ENCODE data around the gene DRG2. TPM values are rescaled to one million over a fixed set of nuclear protein-coding genes. Genes with fewer than 3 reads are reported as not detected.

Gene DRG2
- polyA plus RNA-seq, 3 donors = 26.9 to 36.1 (median 32.0) TPM

- peaks cover 25 to 27% of the 10 kb centered on the region in 2 donors for H3K36me3 ChIP-seq (replicated peaks in 1 of 2; ENCODE audit: control insufficient read depth in 1 of 2, insufficient read depth in 2 of 2, low read length in 2 of 2)
- no peak for TF ChIP-seq CTCF (IDR thresholded peaks at IDR 0.05)
- H3K4me1 ChIP-seq (ENCODE audit: control insufficient read depth in 1 of 2, insufficient read depth in 2 of 2, low read length in 2 of 2) = no peaks in the 10 kb centered on the region
- no peaks in the 10 kb centered on the region for H3K9me3 ChIP-seq (replicated peaks in 1 of 2; ENCODE audit: control insufficient read depth in 1 of 2, insufficient read depth in 1 of 2, low read length in 2 of 2)
- H3K27ac ChIP-seq (ENCODE audit: low read depth in 1 of 2, low read length in 2 of 2) = no peak overlapping the region
- no peak overlapping the region for H3K4me2 ChIP-seq (replicated peaks; ENCODE audit: extremely low read depth, low read length, poor library complexity, severe bottlenecking)
- H4K20me1 ChIP-seq (ENCODE audit: insufficient read depth, low read length) = no peaks in the 10 kb centered on the region
- intact Hi-C loops (cut with micrococcal nuclease) = no loop called here
- H3K79me2 ChIP-seq (ENCODE audit: insufficient read depth, low read length) = no peaks in the 10 kb centered on the region
- DNase-seq = no peak
- no peaks in the 10 kb centered on the region for H3K27me3 ChIP-seq (ENCODE audit: control insufficient read depth in 2 of 2, insufficient read depth in 2 of 2, low read length in 2 of 2)
- Mint-ChIP-seq H3K27ac (no peak overlapping the region), H3K4me3 (no peak overlapping the region), H3K4me1 (peaks cover 2% of the 10 kb centered on the region), H3K9me3 (no peaks in the 10 kb centered on the region), H3K27me3 (ENCODE audit: low read depth in 3 of 3) (peaks cover 2 to 4% (median 2%) of the 10 kb centered on the region in 3 donors), H3K36me3 (peaks cover 15 to 22% of the 10 kb centered on the region in 2 donors)
- H3K4me3 ChIP-seq (replicated peaks in 1 of 3; ENCODE audit: low read depth in 2 of 3, low read length in 3 of 3) = no peak overlapping the region
- 94% methylated on average over 7 of the region's 10 CpGs for WGBS (ENCODE audit: insufficient coverage)
- no peak overlapping the region for H3K9ac ChIP-seq (ENCODE audit: insufficient read depth, low read length, poor library complexity, severe bottlenecking)
- H2AFZ ChIP-seq (ENCODE audit: insufficient read depth, low read depth, low read length, poor library complexity, severe bottlenecking) = no peak overlapping the region
Observed at GRCh38 chr17:18109935-18110485, 22.3 kb downstream of the DRG2 start.

GRCh38 chr17:18110636-18111145 is 22.9 kb downstream of the DRG2 start:
- H3K27ac Mint-ChIP-seq = peak overlapping the region in 1 of 7 donors; percentile 43
- peaks cover 2 to 4% (median 2%) of the 10 kb centered on the region in 3 donors for H3K27me3 Mint-ChIP-seq (ENCODE audit: low read depth in 3 of 3)
- H3K36me3 ChIP-seq (replicated peaks in 1 of 2; ENCODE audit: control insufficient read depth in 1 of 2, insufficient read depth in 2 of 2, low read length in 2 of 2) = peaks cover 19 to 20% of the 10 kb centered on the region in 2 donors
- no peaks in the 10 kb centered on the region for H4K20me1 ChIP-seq (ENCODE audit: insufficient read depth, low read length)
- DNase-seq = no peak
- H3K4me3 Mint-ChIP-seq = no peak overlapping the region
- H3K4me2 ChIP-seq (replicated peaks; ENCODE audit: extremely low read depth, low read length, poor library complexity, severe bottlenecking) = no peak overlapping the region
- H2AFZ ChIP-seq (ENCODE audit: insufficient read depth, low read depth, low read length, poor library complexity, severe bottlenecking) = no peak overlapping the region
- intact Hi-C loops (cut with micrococcal nuclease) = no loop called here
- no peaks in the 10 kb centered on the region for H3K9me3 ChIP-seq (replicated peaks in 1 of 2; ENCODE audit: control insufficient read depth in 1 of 2, insufficient read depth in 1 of 2, low read length in 2 of 2)
- no peaks in the 10 kb centered on the region for H3K27me3 ChIP-seq (ENCODE audit: control insufficient read depth in 2 of 2, insufficient read depth in 2 of 2, low read length in 2 of 2)
- no peak overlapping the region for H3K27ac ChIP-seq (ENCODE audit: low read depth in 1 of 2, low read length in 2 of 2)
- no peak overlapping the region for H3K9ac ChIP-seq (ENCODE audit: insufficient read depth, low read length, poor library complexity, severe bottlenecking)
- no peaks in the 10 kb centered on the region for H3K79me2 ChIP-seq (ENCODE audit: insufficient read depth, low read length)
- H3K4me1 Mint-ChIP-seq = peaks cover 2% of the 10 kb centered on the region
- H3K4me1 ChIP-seq (ENCODE audit: control insufficient read depth in 1 of 2, insufficient read depth in 2 of 2, low read length in 2 of 2) = no peaks in the 10 kb centered on the region
- TF ChIP-seq CTCF (IDR thresholded peaks at IDR 0.05) = no peak
- H3K9me3 Mint-ChIP-seq = no peaks in the 10 kb centered on the region
- H3K36me3 Mint-ChIP-seq = peaks cover 15 to 17% of the 10 kb centered on the region in 2 donors
- no peak overlapping the region for H3K4me3 ChIP-seq (replicated peaks in 1 of 3; ENCODE audit: low read depth in 2 of 3, low read length in 3 of 3)
- 50% methylated on average over 2 of the region's 4 CpGs for WGBS (ENCODE audit: insufficient coverage)

Data from CD14-positive monocyte (primary cell).